Activated CD8-positive, alpha-beta T cell treated with anti-CD3 and anti-CD28 coated beads, Interleukin-2, amount 10 ng/mL, durations not matched to agents 7 days and 5 days (primary cell): ENCODE data around the gene FAM50B. TPM values are rescaled to one million over a fixed set of nuclear protein-coding genes. Genes with fewer than 3 reads are reported as not detected.
"Not testable (repeated sequence)": the region's sequence is repeated elsewhere in the genome, so short reads cannot be mapped to it uniquely, and the experiment has no call there.

Experiments used
- ATAC-seq: fragments of 150-1000 bp; cut with Tn5 transposase; one replicate; pipeline ENCODE4 v1.10.0; 2021; ENCODE audit warnings: moderate library complexity
- CTCF ChIA-PET: fragments of 350-600 bp; sonication (Branson Sonifier 250); formaldehyde crosslinking; loops from one replicate; lab custom pipeline; 2021; ENCODE audit warnings: antibody characterized with exemption; lab: Charles Lee
- POLR2A ChIA-PET: fragments of 350-600 bp; sonication (Branson Sonifier 250); formaldehyde crosslinking; loops from one replicate; lab custom pipeline; 2021; ENCODE audit warnings: antibody characterized with exemption; lab: Charles Lee
- DNase-seq: peaks from one replicate; pipeline ENCODE4 v3.0.0-alpha.2; 2020
- H3K27ac Mint-ChIP-seq: one replicate; pipeline ENCODE4 v1.8.0; 2021; ENCODE audit warnings: mild to moderate bottlenecking, mixed read lengths
- H3K27me3 Mint-ChIP-seq: one replicate; pipeline ENCODE4 v1.8.0; 2021; ENCODE audit warnings: low read depth, mixed read lengths
- H3K36me3 Mint-ChIP-seq: one replicate; pipeline ENCODE4 v1.8.0; 2021; ENCODE audit warnings: low read depth, mixed read lengths
- H3K4me1 Mint-ChIP-seq: one replicate; pipeline ENCODE4 v1.8.0; 2021; ENCODE audit warnings: low read depth, mixed read lengths
- H3K4me3 Mint-ChIP-seq: one replicate; pipeline ENCODE4 v1.8.0; 2021; ENCODE audit warnings: mild to moderate bottlenecking, mixed read lengths
- H3K9me3 Mint-ChIP-seq: one replicate; pipeline ENCODE4 v1.8.0; 2022; ENCODE audit warnings: mixed read lengths; ENCODE audit not compliant: insufficient read depth
- total RNA-seq, 2 experiments: library from RNA; stranded (reverse); gene quantifications; one replicate each; pipeline ENCODE4 v1.2.3, GENCODE V29; 2021

FAM50B gene
- total RNA-seq, 2 experiments from 2014 or later = 7.6 to 8.6 TPM

GRCh38 chr6:3855866-3856265 is 6.7 kb downstream of the FAM50B start:
- Mint-ChIP-seq H3K4me3 (no peak overlapping the region), H3K27me3 (peaks cover 18% of the 10 kb centered on the region), H3K36me3 (peaks cover 1% of the 10 kb centered on the region), H3K4me1 (peaks cover 2% of the 10 kb centered on the region), H3K27ac (no peak overlapping the region), H3K9me3 (no peaks in the 10 kb centered on the region)
- ATAC-seq (no peak), DNase-seq (peak; percentile 6)
- CTCF ChIA-PET = interaction anchor here (1.4 kb wide), 1 partner anchor 122 kb away, joined by 3 read pairs; no protein-coding TSS in a partner anchor
- POLR2A ChIA-PET = no interaction called here

GRCh38 chr6:3856576-3856975 is 7.4 kb downstream of the FAM50B start:
- Mint-ChIP-seq H3K27ac (no peak overlapping the region), H3K9me3 (no peaks in the 10 kb centered on the region), H3K27me3 (peaks cover 20% of the 10 kb centered on the region), H3K36me3 (no peaks in the 10 kb centered on the region), H3K4me1 (no peaks in the 10 kb centered on the region), H3K4me3 (no peak overlapping the region)
- DNase-seq = peak; percentile 12
- ChIA-PET CTCF (interaction anchor here (1.4 kb wide), 1 partner anchor 122 kb away, joined by 3 read pairs; no protein-coding TSS in a partner anchor), POLR2A (no interaction called here)
- no peak for ATAC-seq

GRCh38 chr6:3857468-3858456 is 8.6 kb downstream of the FAM50B start:
- CTCF ChIA-PET = no interaction called here
- H3K36me3 Mint-ChIP-seq = no peaks in the 10 kb centered on the region

GRCh38 chr6:3859878-3860552 is 10.8 kb downstream of the FAM50B start:
- H3K4me3 Mint-ChIP-seq = no peak overlapping the region
- no peaks in the 10 kb centered on the region for H3K9me3 Mint-ChIP-seq
- ATAC-seq (no peak), DNase-seq (no peak)
- ChIA-PET POLR2A (no interaction called here), CTCF (interaction anchor here (1.8 kb wide), 1 partner anchor 11 kb away, joined by 7 read pairs; the partner anchor contains the start of gene FAM50B)
- H3K36me3 Mint-ChIP-seq = no peaks in the 10 kb centered on the region
- H3K4me1 Mint-ChIP-seq = no peaks in the 10 kb centered on the region
- no peak overlapping the region for H3K27ac Mint-ChIP-seq
- peaks cover 20% of the 10 kb centered on the region for H3K27me3 Mint-ChIP-seq

More at GRCh38 chr6:3857468-3858456, 8.6 kb downstream of the FAM50B start:
- DNase-seq = peak; percentile 16
- no peak overlapping the region for H3K4me3 Mint-ChIP-seq
- no peak for ATAC-seq
- H3K9me3 Mint-ChIP-seq = no peaks in the 10 kb centered on the region
- POLR2A ChIA-PET = no interaction called here
- H3K4me1 Mint-ChIP-seq = no peaks in the 10 kb centered on the region
- peaks cover 20% of the 10 kb centered on the region for H3K27me3 Mint-ChIP-seq
- H3K27ac Mint-ChIP-seq = no peak overlapping the region

GRCh38 chr6:3861424-3861823 is 12.3 kb downstream of the FAM50B start:
- no peak for DNase-seq
- H3K27ac Mint-ChIP-seq = no peak overlapping the region
- ChIA-PET CTCF (interaction anchor here (1.8 to 2.0 kb wide), 2 partner anchors 11 to 13 kb away, joined by 7 to 8 read pairs; partner anchors contain the start of gene FAM50B), POLR2A (no interaction called here)
- peaks cover 22% of the 10 kb centered on the region for H3K27me3 Mint-ChIP-seq
- no peak overlapping the region for H3K4me3 Mint-ChIP-seq
- no peaks in the 10 kb centered on the region for H3K36me3 Mint-ChIP-seq
- no peak for ATAC-seq
- no peaks in the 10 kb centered on the region for H3K4me1 Mint-ChIP-seq
- H3K9me3 Mint-ChIP-seq = no peaks in the 10 kb centered on the region

GRCh38 chr6:3862038-3862437 is 12.9 kb downstream of the FAM50B start:
- ChIA-PET CTCF (interaction anchor here (1.8 to 2.0 kb wide), 2 partner anchors 12 to 13 kb away, joined by 7 to 8 read pairs; partner anchors contain the start of gene FAM50B), POLR2A (no interaction called here)
- Mint-ChIP-seq H3K27me3 (peaks cover 22% of the 10 kb centered on the region), H3K27ac (no peak overlapping the region), H3K4me1 (no peaks in the 10 kb centered on the region), H3K9me3 (no peaks in the 10 kb centered on the region), H3K36me3 (no peaks in the 10 kb centered on the region), H3K4me3 (no peak overlapping the region)
- no peak for ATAC-seq
- no peak for DNase-seq

GRCh38 chr6:3863322-3863721 is 14.1 kb downstream of the FAM50B start:
- CTCF ChIA-PET, DNase-seq, POLR2A ChIA-PET, H3K4me1 Mint-ChIP-seq, ATAC-seq, H3K36me3 Mint-ChIP-seq, H3K9me3 Mint-ChIP-seq, H3K27ac Mint-ChIP-seq, H3K4me3 Mint-ChIP-seq: not testable (repeated sequence)
- H3K27me3 Mint-ChIP-seq = peaks cover 20% of the 10 kb centered on the region

- H3K4me1 Mint-ChIP-seq = peaks cover 9% of the 10 kb centered on the region
- CTCF ChIA-PET = interaction anchor here (0.9 kb wide), 1 partner anchor 16 kb away, joined by 3 read pairs; the partner anchor contains the start of gene FAM50B
- no peaks in the 10 kb centered on the region for H3K36me3 Mint-ChIP-seq
- H3K9me3 Mint-ChIP-seq = no peaks in the 10 kb centered on the region
- no peak overlapping the region for H3K27ac Mint-ChIP-seq
- no peak for DNase-seq
- peaks cover 4% of the 10 kb centered on the region for H3K27me3 Mint-ChIP-seq
- no peak overlapping the region for H3K4me3 Mint-ChIP-seq
- no peak for ATAC-seq
- POLR2A ChIA-PET = no interaction called here
These were observed 16.3 kb downstream of the FAM50B start for GRCh38 chr6:3865463-3865862.

- Mint-ChIP-seq H3K27me3 (peaks cover 2% of the 10 kb centered on the region), H3K36me3 (no peaks in the 10 kb centered on the region), H3K4me3 (no peak overlapping the region), H3K27ac (no peak overlapping the region), H3K4me1 (peaks cover 9% of the 10 kb centered on the region), H3K9me3 (no peaks in the 10 kb centered on the region)
- CTCF ChIA-PET = interaction anchor here (0.7 to 1.8 kb wide), 2 partner anchors 19 to 1538 kb away, joined by 3 to 9 read pairs; partner anchors contain the start of gene FAM50B
- POLR2A ChIA-PET = no interaction called here
- DNase-seq (no peak), ATAC-seq (no peak)
These were observed 18.7 kb downstream of the FAM50B start for GRCh38 chr6:3867641-3868502.

GRCh38 chr6:3868544-3868943 is 19.4 kb downstream of the FAM50B start:
- ATAC-seq (no peak), DNase-seq (no peak)
- no peak overlapping the region for H3K27ac Mint-ChIP-seq
- no peaks in the 10 kb centered on the region for H3K9me3 Mint-ChIP-seq
- ChIA-PET CTCF (interaction anchor here (1.8 kb wide), 1 partner anchor 19 kb away, joined by 9 read pairs; the partner anchor contains the start of gene FAM50B), POLR2A (no interaction called here)
- peaks cover 2% of the 10 kb centered on the region for H3K27me3 Mint-ChIP-seq
- H3K4me1 Mint-ChIP-seq = peaks cover 9% of the 10 kb centered on the region
- no peak overlapping the region for H3K4me3 Mint-ChIP-seq
- no peaks in the 10 kb centered on the region for H3K36me3 Mint-ChIP-seq

GRCh38 chr6:3869284-3869631 is 20.1 kb downstream of the FAM50B start:
- peaks cover 2% of the 10 kb centered on the region for H3K27me3 Mint-ChIP-seq
- DNase-seq (no peak), ATAC-seq (no peak)
- H3K9me3 Mint-ChIP-seq = no peaks in the 10 kb centered on the region
- no peaks in the 10 kb centered on the region for H3K36me3 Mint-ChIP-seq
- no peak overlapping the region for H3K27ac Mint-ChIP-seq
- ChIA-PET CTCF (no interaction called here), POLR2A (no interaction called here)
- no peak overlapping the region for H3K4me3 Mint-ChIP-seq
- peaks cover 9% of the 10 kb centered on the region for H3K4me1 Mint-ChIP-seq
